Cardiac fibroblast (primary cell): ENCODE data around the gene IL1RL1.

Experiments used
- DNase-seq, 2 donors: peaks; one replicate each; pipeline versions ENCODE4 v3.0.0 to v3.0.0-alpha.2; 2010; ENCODE audit warnings: low read depth in 2 of 2
- H3K4me3 ChIP-seq, 2 donors: replicated peaks in 1 of 2; 1 replicate in 1 of 2; 2 replicates in 1 of 2; pipeline ENCODE4 v1.5.1; 2011; ENCODE audit warnings: low read depth in 2 of 2, low read length in 2 of 2, mild to moderate bottlenecking in 2 of 2, moderate library complexity in 1 of 2
- TF ChIP-seq, protein P1 (sequence below): IDR thresholded peaks from one replicate; pipeline ENCODE4 v1.5.1; 2011; ENCODE audit warnings: low read depth, mild to moderate bottlenecking, low read length, inconsistent platforms

The IL1RL1 gene

DNA sequence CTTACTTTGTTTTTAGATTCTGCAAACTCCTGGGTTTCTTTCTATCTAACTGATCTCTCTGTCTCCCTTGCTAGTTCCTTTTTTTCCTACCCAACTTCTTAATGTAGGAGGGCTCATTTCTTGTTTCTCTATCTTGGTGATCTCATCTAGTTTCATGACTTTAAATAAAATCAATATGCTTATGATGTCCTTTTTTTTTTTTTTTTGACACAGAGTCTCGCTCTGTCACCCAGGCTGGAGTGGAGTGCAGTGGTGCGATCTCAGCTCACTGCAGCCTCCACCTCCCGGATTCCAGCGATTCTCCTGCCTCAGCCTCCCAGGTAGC lies 42.2 kb upstream of the IL1RL1 start:
- no peak overlapping the region for H3K4me3 ChIP-seq
- no peak for DNase-seq
- TF ChIP-seq, protein P1, sequence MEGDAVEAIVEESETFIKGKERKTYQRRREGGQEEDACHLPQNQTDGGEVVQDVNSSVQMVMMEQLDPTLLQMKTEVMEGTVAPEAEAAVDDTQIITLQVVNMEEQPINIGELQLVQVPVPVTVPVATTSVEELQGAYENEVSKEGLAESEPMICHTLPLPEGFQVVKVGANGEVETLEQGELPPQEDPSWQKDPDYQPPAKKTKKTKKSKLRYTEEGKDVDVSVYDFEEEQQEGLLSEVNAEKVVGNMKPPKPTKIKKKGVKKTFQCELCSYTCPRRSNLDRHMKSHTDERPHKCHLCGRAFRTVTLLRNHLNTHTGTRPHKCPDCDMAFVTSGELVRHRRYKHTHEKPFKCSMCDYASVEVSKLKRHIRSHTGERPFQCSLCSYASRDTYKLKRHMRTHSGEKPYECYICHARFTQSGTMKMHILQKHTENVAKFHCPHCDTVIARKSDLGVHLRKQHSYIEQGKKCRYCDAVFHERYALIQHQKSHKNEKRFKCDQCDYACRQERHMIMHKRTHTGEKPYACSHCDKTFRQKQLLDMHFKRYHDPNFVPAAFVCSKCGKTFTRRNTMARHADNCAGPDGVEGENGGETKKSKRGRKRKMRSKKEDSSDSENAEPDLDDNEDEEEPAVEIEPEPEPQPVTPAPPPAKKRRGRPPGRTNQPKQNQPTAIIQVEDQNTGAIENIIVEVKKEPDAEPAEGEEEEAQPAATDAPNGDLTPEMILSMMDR, result no peak

DNA sequence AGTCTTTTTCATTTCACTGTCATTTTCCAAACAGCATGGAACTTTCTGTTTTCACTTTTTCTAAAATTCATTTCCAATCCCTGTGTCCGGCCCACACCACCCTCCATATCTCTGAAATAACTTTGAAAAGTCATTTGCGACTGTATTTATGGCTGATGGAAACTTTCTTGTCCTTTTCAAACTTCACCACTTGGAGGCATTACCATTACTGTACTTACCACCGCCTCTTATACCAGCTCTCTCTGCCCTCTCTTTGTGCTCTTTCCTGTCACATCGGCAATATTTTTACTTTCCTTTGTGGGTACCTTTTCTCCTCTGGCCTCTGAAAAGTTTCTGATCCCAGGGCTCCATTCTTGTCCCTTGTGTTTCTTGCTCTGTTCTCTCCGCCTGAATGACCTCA lies 39.5 kb upstream of the IL1RL1 start:
- H3K4me3 ChIP-seq, result no peak overlapping the region
- DNase-seq, result no peak
- TF ChIP-seq, protein P1, result no peak

DNA sequence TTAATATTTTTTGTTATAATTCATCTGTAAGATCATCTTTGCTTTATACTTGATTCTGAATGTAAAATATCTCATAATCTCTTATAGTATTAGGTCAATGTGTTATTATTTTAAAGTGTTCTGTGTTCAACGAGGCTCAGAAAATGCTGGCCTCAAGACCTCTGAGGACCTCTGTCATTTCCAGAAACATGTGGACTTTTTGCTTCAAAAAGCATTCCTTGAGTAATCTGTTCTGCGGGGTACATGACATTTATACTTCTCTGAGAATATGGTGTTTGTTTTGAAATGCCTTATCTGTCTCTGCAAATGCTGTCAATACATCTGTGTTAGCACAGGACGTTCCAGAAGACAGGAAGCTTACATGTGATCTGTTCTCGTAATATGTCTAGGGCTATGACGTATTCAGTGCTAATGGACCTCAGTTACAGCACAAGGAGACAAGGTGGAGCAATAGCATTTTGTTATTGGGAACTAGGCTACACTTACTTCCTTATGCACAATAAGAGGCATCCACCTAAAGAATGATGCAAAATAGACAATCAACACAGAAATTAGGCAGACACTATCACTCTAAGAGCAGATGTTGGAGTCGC lies 37.6 kb upstream of the IL1RL1 start:
- H3K4me3 ChIP-seq, result no peak overlapping the region
- TF ChIP-seq, protein P1, result no peak
- DNase-seq, result peak; percentile 95 to 96

DNA sequence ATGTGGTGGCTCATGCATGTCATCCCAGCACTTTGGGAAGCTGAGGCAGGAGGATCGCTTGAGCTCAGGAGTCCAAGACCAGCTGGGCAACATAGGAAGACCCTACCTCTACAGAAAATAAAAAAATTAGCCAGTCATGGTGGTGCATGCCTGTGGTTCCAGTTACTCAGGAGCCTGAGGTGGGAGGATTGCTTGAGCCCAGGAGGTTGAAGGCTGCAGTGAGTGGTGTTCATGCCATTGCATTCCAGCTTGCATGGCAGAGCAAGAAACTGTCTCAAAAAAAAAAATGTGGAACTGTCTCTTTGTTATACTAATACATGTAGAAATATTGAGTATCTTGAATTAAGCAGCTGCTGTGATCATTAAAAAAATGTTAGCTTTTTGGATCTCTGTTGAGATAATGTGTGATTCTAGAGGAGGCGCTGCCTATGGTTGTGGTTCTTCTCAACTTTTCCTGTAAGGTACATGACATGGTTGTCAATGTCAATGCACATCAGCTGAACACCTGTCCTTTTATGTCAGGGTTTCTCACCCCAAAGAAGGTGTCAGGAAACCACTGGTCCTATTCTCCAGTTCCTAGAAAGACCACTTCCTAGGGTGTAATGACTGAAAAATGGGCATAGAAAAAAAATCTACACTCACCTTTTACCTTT lies 34.7 kb upstream of the IL1RL1 start:
- TF ChIP-seq, protein P1, result no peak
- no peak for DNase-seq
- H3K4me3 ChIP-seq, result no peak overlapping the region

DNA sequence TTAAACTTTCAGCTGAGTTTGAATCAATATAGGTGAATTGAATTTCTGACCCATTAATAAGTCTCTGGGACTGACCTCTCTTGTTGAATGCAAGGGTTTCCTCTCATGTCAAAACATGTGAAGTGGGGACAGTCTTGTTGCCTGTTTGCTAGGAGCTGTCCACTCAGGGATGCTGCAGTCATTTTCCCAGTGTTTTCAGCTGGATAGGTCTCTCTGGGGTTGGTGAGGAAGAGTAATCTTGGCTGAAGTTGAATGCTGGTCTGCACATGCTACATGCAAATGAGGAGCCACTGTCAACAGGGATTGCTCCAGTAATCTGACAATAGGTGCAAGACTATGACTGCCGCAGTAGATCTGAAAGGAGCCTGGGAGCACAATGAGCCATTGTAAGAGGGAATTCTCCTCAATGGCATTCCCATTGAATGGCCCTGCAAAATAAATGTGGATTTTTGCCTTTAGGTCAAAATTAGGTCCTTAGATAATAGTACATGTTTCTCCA lies 34.1 kb upstream of the IL1RL1 start:
- DNase-seq, result no peak
- no peak overlapping the region for H3K4me3 ChIP-seq
- TF ChIP-seq, protein P1, result no peak

DNA sequence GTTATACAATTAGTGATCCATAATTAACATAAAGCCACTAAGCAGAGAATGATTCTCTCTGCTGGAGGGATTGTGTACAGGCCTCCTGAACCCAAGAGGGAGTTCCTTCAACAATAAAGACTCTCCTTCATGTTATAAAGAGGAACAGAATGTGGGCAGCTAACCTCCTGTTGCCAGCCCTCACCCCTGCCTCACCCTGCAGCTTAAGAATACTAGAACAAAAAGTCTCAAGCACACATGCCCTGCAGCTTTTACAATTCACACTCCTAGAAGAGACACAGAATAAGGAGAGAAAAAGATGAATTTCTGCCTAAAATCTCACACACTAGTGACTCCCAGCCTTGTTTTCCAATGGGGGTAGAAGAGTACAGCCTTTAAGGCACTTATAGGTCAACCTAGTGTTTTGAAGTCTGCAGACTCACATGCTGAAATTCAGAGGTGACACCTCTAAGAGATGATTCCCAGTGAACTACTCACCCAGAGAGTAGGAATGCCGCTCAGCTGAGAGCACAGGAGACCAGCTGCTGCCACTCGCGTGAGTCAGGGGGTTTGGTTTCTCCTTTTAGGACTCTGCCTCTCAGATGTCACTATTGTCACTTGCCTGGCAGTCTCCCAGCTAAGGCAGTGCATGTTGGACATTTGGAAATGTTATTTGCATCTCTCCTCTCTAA lies 32.5 kb upstream of the IL1RL1 start:
- TF ChIP-seq, protein P1, result no peak
- peak in 1 of 2 donors; percentile 39 for DNase-seq
- no peak overlapping the region for H3K4me3 ChIP-seq
